Mesenchymal stem cell (in vitro differentiated cells and primary cell): ENCODE results near the gene OR2G2.
A peak's percentile ranks its signal among the peaks of the same experiment; 100 is the strongest.

Source experiments
- DNase-seq: peaks from one replicate; pipeline ENCODE4 v3.0.0-alpha.2; 2013
- H2AFZ ChIP-seq: one replicate; pipeline ENCODE4 v1.6.1; 2013; ENCODE audit warnings: low read depth, mild to moderate bottlenecking, control low read depth, inconsistent platforms, low read length, moderate library complexity
- H2AK5ac ChIP-seq: 2 replicates; pipeline ENCODE4 v1.6.1; 2013; ENCODE audit warnings: low read length, moderate library complexity, mild to moderate bottlenecking, inconsistent platforms; ENCODE audit not compliant: severe bottlenecking
- H2BK120ac ChIP-seq: one replicate; pipeline ENCODE4 v1.6.1; 2013; ENCODE audit warnings: low read depth, mild to moderate bottlenecking, inconsistent platforms, low read length, moderate library complexity
- H2BK12ac ChIP-seq, 2 experiments: one replicate each; pipeline ENCODE4 v1.6.1; 2013; ENCODE audit warnings: inconsistent platforms in 2 of 2, low read length in 2 of 2, mild to moderate bottlenecking in 2 of 2, moderate library complexity in 2 of 2, control low read depth in 1 of 2
- H2BK15ac ChIP-seq: one replicate; pipeline ENCODE4 v1.6.1; 2013; ENCODE audit warnings: mild to moderate bottlenecking, low read depth, inconsistent platforms; ENCODE audit not compliant: poor library complexity, severe bottlenecking
- H2BK5ac ChIP-seq: 2 replicates; pipeline ENCODE4 v1.6.1; 2013; ENCODE audit warnings: low read depth, mild to moderate bottlenecking, low read length, control low read depth, inconsistent platforms; ENCODE audit not compliant: poor library complexity, severe bottlenecking
- H3K14ac ChIP-seq, 2 experiments: one replicate each; pipeline ENCODE4 v1.6.1; 2013; ENCODE audit warnings: inconsistent platforms in 2 of 2, low read length in 2 of 2, control low read depth in 1 of 2, mild to moderate bottlenecking in 1 of 2, moderate library complexity in 1 of 2
- H3K18ac ChIP-seq, 2 experiments: one replicate each; pipeline ENCODE4 v1.6.1; 2013; ENCODE audit warnings: inconsistent platforms in 2 of 2, low read length in 2 of 2, control low read depth in 1 of 2, low read depth in 1 of 2, mild to moderate bottlenecking in 1 of 2
- H3K23ac ChIP-seq, 2 experiments: one replicate each; pipeline ENCODE4 v1.6.1; 2013; ENCODE audit warnings: inconsistent platforms in 2 of 2, low read length in 2 of 2, mild to moderate bottlenecking in 2 of 2, moderate library complexity in 2 of 2, control low read depth in 1 of 2
- H3K27ac ChIP-seq: 2 replicates; pipeline ENCODE4 v1.5.1; 2013; ENCODE audit warnings: mild to moderate bottlenecking, moderate library complexity, low read length, control low read depth, inconsistent platforms; ENCODE audit not compliant: poor library complexity, severe bottlenecking
- H3K27me3 ChIP-seq, 2 experiments: 2 replicates each; pipeline versions ENCODE4 v1.6.1 to v1.7.0; 2013; ENCODE audit warnings: low read length in 2 of 2, mild to moderate bottlenecking in 2 of 2, moderate library complexity in 2 of 2, control low read depth in 1 of 2, inconsistent platforms in 1 of 2; ENCODE audit not compliant: control insufficient read depth in 1 of 2, insufficient read depth in 1 of 2
- H3K36me3 ChIP-seq, 2 experiments: 2 replicates each; pipeline versions ENCODE4 v1.6.1 to v1.7.0; 2013; ENCODE audit warnings: low read length in 2 of 2, control low read depth in 1 of 2, inconsistent platforms in 1 of 2, low read depth in 1 of 2, mild to moderate bottlenecking in 1 of 2; ENCODE audit not compliant: insufficient read depth in 2 of 2, control insufficient read depth in 1 of 2
- H3K4ac ChIP-seq, 2 experiments: one replicate each; pipeline ENCODE4 v1.6.1; 2013; ENCODE audit warnings: inconsistent platforms in 2 of 2, low read length in 2 of 2, mild to moderate bottlenecking in 2 of 2, moderate library complexity in 2 of 2, control low read depth in 1 of 2, low read depth in 1 of 2
- H3K4me1 ChIP-seq: 2 replicates; pipeline ENCODE4 v1.6.1; 2013; ENCODE audit warnings: low read depth, low read length, control low read depth; ENCODE audit not compliant: control insufficient read depth, insufficient read depth
- H3K4me2 ChIP-seq: 2 replicates; pipeline ENCODE4 v1.6.1; 2013; ENCODE audit warnings: low read length, mild to moderate bottlenecking, inconsistent platforms; ENCODE audit not compliant: poor library complexity, severe bottlenecking
- H3K4me3 ChIP-seq, 2 experiments: 2 replicates each; pipeline versions ENCODE4 v1.5.1 to v1.7.0; 2013; ENCODE audit warnings: low read length in 2 of 2, mild to moderate bottlenecking in 2 of 2, control low read depth in 1 of 2, low read depth in 1 of 2; ENCODE audit not compliant: insufficient read depth in 1 of 2
- H3K79me1 ChIP-seq: replicated peaks from 2 replicates; pipeline ENCODE4 v1.6.1; 2013; ENCODE audit warnings: mild to moderate bottlenecking, control low read depth, low read length, inconsistent platforms; ENCODE audit not compliant: poor library complexity, severe bottlenecking
- H3K9ac ChIP-seq: 2 replicates; pipeline ENCODE4 v1.7.0; 2013; ENCODE audit warnings: mild to moderate bottlenecking, low read length, moderate library complexity
- H3K9me3 ChIP-seq: 2 replicates; pipeline ENCODE4 v1.7.0; 2013; ENCODE audit warnings: mild to moderate bottlenecking, low read length; ENCODE audit not compliant: control insufficient read depth
- H4K8ac ChIP-seq: one replicate; pipeline ENCODE4 v1.6.1; 2013; ENCODE audit warnings: inconsistent platforms, mild to moderate bottlenecking, low read length, moderate library complexity
- H4K91ac ChIP-seq: one replicate; pipeline ENCODE4 v1.6.1; 2013; ENCODE audit warnings: mild to moderate bottlenecking, low read length, inconsistent platforms
- WGBS: methylation state at CpG from one replicate; pipeline ENCODE4 v1.1.7; 2013; ENCODE audit warnings: mixed read lengths; 5-methylcytosine and 5-hydroxymethylcytosine counted together

The OR2G2 gene

GRCh38 chr1:247552231-247552630 lies 35.9 kb upstream of the OR2G2 start:
- 29% methylated on average over 1 of the region's 2 CpGs for WGBS
- peaks cover 11% of the 10 kb centered on the region for H3K9me3 ChIP-seq
- no peaks in the 10 kb centered on the region for H3K27me3 ChIP-seq
- H2BK5ac ChIP-seq: no peak overlapping the region
- no peak overlapping the region for H4K91ac ChIP-seq
- no peak overlapping the region for H3K18ac ChIP-seq
- H3K27ac ChIP-seq: peak overlapping the region; percentile 33
- H4K8ac ChIP-seq: no peak overlapping the region
- H3K4me2 ChIP-seq: no peak overlapping the region
- no peak overlapping the region for H2AK5ac ChIP-seq
- no peak overlapping the region for H2AFZ ChIP-seq
- no peak overlapping the region for H2BK15ac ChIP-seq
- no peaks in the 10 kb centered on the region for H3K4me1 ChIP-seq
- no peak for DNase-seq
- H3K36me3 ChIP-seq: no peaks in the 10 kb centered on the region
- no peak overlapping the region for H2BK120ac ChIP-seq
- no peak overlapping the region for H3K23ac ChIP-seq
- H3K4me3 ChIP-seq: no peak overlapping the region
- no peak overlapping the region for H2BK12ac ChIP-seq
- H3K9ac ChIP-seq: no peak overlapping the region
- H3K14ac ChIP-seq: no peak overlapping the region
- H3K79me1 ChIP-seq: no peaks in the 10 kb centered on the region
- no peak overlapping the region for H3K4ac ChIP-seq

DNA sequence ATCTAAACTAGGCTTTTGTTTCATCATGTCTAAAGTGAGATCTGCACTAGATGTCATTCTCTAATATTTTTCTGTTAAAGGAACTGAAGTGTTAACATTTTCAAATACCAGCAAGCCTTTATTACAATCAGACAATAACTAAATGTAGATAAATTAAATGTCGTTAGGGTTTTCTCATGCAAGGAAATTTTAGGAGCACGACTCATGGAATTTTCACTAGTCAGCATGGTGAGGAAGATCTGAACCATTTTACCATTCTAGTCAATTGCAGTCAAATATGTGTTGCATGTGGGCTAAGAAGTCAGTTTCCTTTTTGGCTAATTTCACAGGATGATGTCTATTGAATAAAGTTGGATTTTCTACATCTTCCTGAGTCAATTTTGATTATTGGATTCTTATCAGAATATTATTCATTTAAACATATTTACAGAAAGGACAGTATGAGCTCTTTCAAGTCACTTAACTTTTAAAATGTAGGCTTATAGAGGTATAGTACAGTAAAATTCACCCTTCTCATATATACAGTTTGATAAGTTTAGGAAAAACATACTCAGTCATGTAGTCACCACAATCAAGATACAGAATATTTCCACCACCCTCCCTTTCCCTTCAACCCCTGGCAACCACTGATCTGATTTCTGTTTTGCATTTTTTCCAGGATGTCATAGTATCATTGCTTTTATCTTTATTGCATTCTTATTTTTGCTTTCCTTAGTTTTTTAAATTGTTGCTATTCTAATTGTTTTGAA lies 30.1 kb upstream of the OR2G2 start:
- no peak overlapping the region for H3K23ac ChIP-seq
- H4K8ac ChIP-seq: no peak overlapping the region
- no peak overlapping the region for H2AK5ac ChIP-seq
- H3K14ac ChIP-seq: no peak overlapping the region
- H3K9ac ChIP-seq: no peak overlapping the region
- 49% methylated on average over 2 of the region's 2 CpGs for WGBS
- H2AFZ ChIP-seq: no peak overlapping the region
- H3K27me3 ChIP-seq: no peaks in the 10 kb centered on the region
- H3K36me3 ChIP-seq: no peaks in the 10 kb centered on the region
- H3K9me3 ChIP-seq: no peaks in the 10 kb centered on the region
- no peak overlapping the region for H2BK120ac ChIP-seq
- H2BK15ac ChIP-seq: no peak overlapping the region
- DNase-seq: peak; percentile 16
- no peak overlapping the region for H2BK5ac ChIP-seq
- no peak overlapping the region for H3K27ac ChIP-seq
- H3K4me1 ChIP-seq: no peaks in the 10 kb centered on the region
- H4K91ac ChIP-seq: no peak overlapping the region
- no peaks in the 10 kb centered on the region for H3K79me1 ChIP-seq
- no peak overlapping the region for H2BK12ac ChIP-seq
- H3K18ac ChIP-seq: no peak overlapping the region
- H3K4me3 ChIP-seq: no peak overlapping the region
- H3K4me2 ChIP-seq: no peak overlapping the region
- no peak overlapping the region for H3K4ac ChIP-seq

DNA sequence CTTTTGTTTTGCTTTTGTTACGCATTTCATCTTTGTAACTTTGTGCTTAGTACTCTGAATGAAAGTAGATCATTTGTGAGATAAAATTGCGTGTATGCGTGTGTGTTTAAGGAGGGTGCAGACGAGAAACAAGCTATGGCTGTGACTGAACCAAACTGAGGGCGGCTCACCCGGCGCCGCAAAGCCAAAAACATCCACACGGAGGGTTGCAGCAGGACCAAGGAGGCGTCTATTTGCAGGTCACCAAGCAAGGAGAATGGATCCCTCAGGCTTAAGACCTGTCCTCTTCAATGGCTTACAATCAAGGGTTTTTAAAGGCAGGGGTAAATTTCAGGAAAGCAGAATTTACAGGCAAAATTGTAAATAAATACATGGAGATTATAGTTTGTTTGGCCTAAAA lies 26.4 kb upstream of the OR2G2 start:
- Histone ChIP-seq H4K91ac (no peak overlapping the region), H4K8ac (no peak overlapping the region), H2AFZ (no peak overlapping the region), H3K27me3 (no peaks in the 10 kb centered on the region), H3K4me1 (no peaks in the 10 kb centered on the region), H2BK15ac (no peak overlapping the region), H3K9ac (no peak overlapping the region), H2AK5ac (no peak overlapping the region), H3K79me1 (no peaks in the 10 kb centered on the region), H3K36me3 (no peaks in the 10 kb centered on the region), H3K27ac (no peak overlapping the region), H3K23ac (no peak overlapping the region), H3K4me3 (no peak overlapping the region), H2BK12ac (no peak overlapping the region), H3K4ac (no peak overlapping the region), H3K14ac (no peak overlapping the region), H3K18ac (no peak overlapping the region), H2BK5ac (no peak overlapping the region), H3K9me3 (no peaks in the 10 kb centered on the region), H3K4me2 (no peak overlapping the region), H2BK120ac (no peak overlapping the region)
- WGBS: 71% methylated on average over 10 of the region's 10 CpGs
- DNase-seq: no peak

DNA sequence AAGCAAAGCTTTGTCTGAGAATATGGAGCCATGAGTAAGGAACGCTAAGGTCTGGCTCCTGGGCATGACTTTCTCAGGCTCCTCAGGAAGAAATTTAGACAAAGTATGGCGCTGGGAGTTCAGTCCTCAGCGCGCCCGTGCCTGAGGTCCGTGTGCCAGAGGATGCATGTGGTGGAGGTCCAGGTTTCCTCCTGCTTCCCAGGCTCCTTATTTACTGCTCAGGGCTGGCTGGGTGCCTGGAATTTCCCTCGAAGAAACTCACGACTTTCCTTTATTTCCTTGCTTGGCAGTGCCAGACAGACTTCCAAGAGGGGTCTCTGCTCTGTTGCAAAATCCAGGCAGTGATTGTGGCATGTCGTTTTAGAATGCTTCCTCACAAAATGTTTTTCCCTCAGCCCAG lies 26.0 kb upstream of the OR2G2 start:
- no peaks in the 10 kb centered on the region for H3K79me1 ChIP-seq
- H3K36me3 ChIP-seq: no peaks in the 10 kb centered on the region
- no peak overlapping the region for H3K4me2 ChIP-seq
- no peak overlapping the region for H3K27ac ChIP-seq
- H4K91ac ChIP-seq: no peak overlapping the region
- no peak overlapping the region for H3K14ac ChIP-seq
- no peak overlapping the region for H2BK12ac ChIP-seq
- H3K18ac ChIP-seq: no peak overlapping the region
- H2BK15ac ChIP-seq: no peak overlapping the region
- no peak overlapping the region for H3K9ac ChIP-seq
- no peak overlapping the region for H3K23ac ChIP-seq
- H2BK120ac ChIP-seq: no peak overlapping the region
- no peaks in the 10 kb centered on the region for H3K27me3 ChIP-seq
- no peak overlapping the region for H4K8ac ChIP-seq
- 80% methylated on average over 9 of the region's 9 CpGs for WGBS
- H2AFZ ChIP-seq: no peak overlapping the region
- no peak for DNase-seq
- H3K4ac ChIP-seq: no peak overlapping the region
- no peaks in the 10 kb centered on the region for H3K4me1 ChIP-seq
- no peak overlapping the region for H2AK5ac ChIP-seq
- H2BK5ac ChIP-seq: no peak overlapping the region
- H3K4me3 ChIP-seq: no peak overlapping the region
- H3K9me3 ChIP-seq: no peaks in the 10 kb centered on the region
